Measurements from ENCODE around the gene FAM186B. TPM values are rescaled to one million over a fixed set of nuclear protein-coding genes. Genes with fewer than 3 reads are reported as not detected.

The FAM186B gene
- total RNA-seq, 1 experiment from 2014 or later: 0.18 TPM

- Histone ChIP-seq H3K27me3 (replicated peaks) (no peaks in the 10 kb centered on the region), H3K36me3 (no peaks in the 10 kb centered on the region; the same call in 1 of the 2 replicates), H3K4me3 (no peak overlapping the region), H3K27ac (no peak overlapping the region), H3K4me1 (replicated peaks) (no peaks in the 10 kb centered on the region), H3K9me3 (replicated peaks) (no peaks in the 10 kb centered on the region)
- DNase-seq (ENCODE audit: low read depth in 1 of 2, low spot score in 2 of 2): no peak
These were observed 21.9 kb downstream of the FAM186B start for GRCh38 chr12:49583366-49584094.

GRCh38 chr12:49582850-49583249 is 22.6 kb downstream of the FAM186B start:
- Histone ChIP-seq H3K36me3 (no peaks in the 10 kb centered on the region; the same call in 1 of the 2 replicates), H3K9me3 (replicated peaks) (no peaks in the 10 kb centered on the region), H3K4me3 (no peak overlapping the region), H3K27ac (no peak overlapping the region), H3K27me3 (replicated peaks) (no peaks in the 10 kb centered on the region), H3K4me1 (replicated peaks) (no peaks in the 10 kb centered on the region)
- no peak for DNase-seq (ENCODE audit: low read depth in 1 of 2, low spot score in 2 of 2)

GRCh38 chr12:49582201-49582600 is 23.2 kb downstream of the FAM186B start:
- no peak overlapping the region for H3K4me3 ChIP-seq
- no peaks in the 10 kb centered on the region; the same call in 1 of the 2 replicates for H3K36me3 ChIP-seq
- no peaks in the 10 kb centered on the region for H3K4me1 ChIP-seq (replicated peaks)
- DNase-seq (ENCODE audit: low read depth in 1 of 2, low spot score in 2 of 2): no peak
- H3K9me3 ChIP-seq (replicated peaks): no peaks in the 10 kb centered on the region
- H3K27me3 ChIP-seq (replicated peaks): no peaks in the 10 kb centered on the region
- no peak overlapping the region for H3K27ac ChIP-seq

- Histone ChIP-seq H3K9me3 (replicated peaks) (no peaks in the 10 kb centered on the region), H3K4me1 (replicated peaks) (no peaks in the 10 kb centered on the region), H3K27ac (no peak overlapping the region), H3K27me3 (replicated peaks) (no peaks in the 10 kb centered on the region), H3K4me3 (no peak overlapping the region), H3K36me3 (no peaks in the 10 kb centered on the region; the same call in 1 of the 2 replicates)
- DNase-seq (ENCODE audit: low read depth in 1 of 2, low spot score in 2 of 2): peak; percentile 74 to 83
These were observed 24.6 kb downstream of the FAM186B start for GRCh38 chr12:49580572-49581535.

GRCh38 chr12:49578471-49579112 is 26.8 kb downstream of the FAM186B start:
- H3K36me3 ChIP-seq: no peaks in the 10 kb centered on the region
- H3K27ac ChIP-seq: no peak overlapping the region
- no peak overlapping the region for H3K4me3 ChIP-seq
- H3K9me3 ChIP-seq (replicated peaks): no peaks in the 10 kb centered on the region
- no peaks in the 10 kb centered on the region for H3K27me3 ChIP-seq (replicated peaks)
- DNase-seq (ENCODE audit: low read depth in 1 of 2, low spot score in 2 of 2): no peak
- no peaks in the 10 kb centered on the region for H3K4me1 ChIP-seq (replicated peaks)

GRCh38 chr12:49577589-49578315 is 27.7 kb downstream of the FAM186B start:
- Histone ChIP-seq H3K27me3 (replicated peaks) (no peaks in the 10 kb centered on the region), H3K4me3 (no peak overlapping the region), H3K9me3 (replicated peaks) (no peaks in the 10 kb centered on the region), H3K27ac (no peak overlapping the region), H3K36me3 (no peaks in the 10 kb centered on the region), H3K4me1 (replicated peaks) (no peaks in the 10 kb centered on the region)
- no peak for DNase-seq (ENCODE audit: low read depth in 1 of 2, low spot score in 2 of 2)

- Histone ChIP-seq H3K9me3 (replicated peaks) (no peaks in the 10 kb centered on the region), H3K36me3 (peaks cover 38% of the 10 kb centered on the region), H3K4me3 (peak overlapping the region; percentile 85), H3K4me1 (replicated peaks) (peaks cover 6% of the 10 kb centered on the region), H3K27me3 (replicated peaks) (no peaks in the 10 kb centered on the region), H3K27ac (no peak overlapping the region)
- no peak for DNase-seq (ENCODE audit: low read depth in 1 of 2, low spot score in 2 of 2)
These were observed 36.8 kb downstream of the FAM186B start for GRCh38 chr12:49568442-49569162.

GRCh38 chr12:49567611-49568441 is 37.6 kb downstream of the FAM186B start, which contains the start of gene MCRS1:
TSS of gene MCRS1 (minus strand) at chr12:49568142. CDS start at chr12:49566731, 1,411 bp downstream.
- H3K36me3 ChIP-seq: peaks cover 46% of the 10 kb centered on the region
- H3K9me3 ChIP-seq (replicated peaks): no peaks in the 10 kb centered on the region
- H3K27me3 ChIP-seq (replicated peaks): no peaks in the 10 kb centered on the region
- peak within 1 kb of the TSS; percentile 93 for H3K27ac ChIP-seq
- H3K4me1 ChIP-seq (replicated peaks): peaks cover 6% of the 10 kb centered on the region
- H3K4me3 ChIP-seq: peak within 1 kb of the TSS; percentile 85
- DNase-seq (ENCODE audit: low read depth in 1 of 2, low spot score in 2 of 2): peak; percentile 90 to 95

- peak overlapping the region; percentile 93 for H3K27ac ChIP-seq
- peak overlapping the region; percentile 85 for H3K4me3 ChIP-seq
- H3K27me3 ChIP-seq (replicated peaks): no peaks in the 10 kb centered on the region
- H3K36me3 ChIP-seq: peaks cover 51% of the 10 kb centered on the region
- H3K4me1 ChIP-seq (replicated peaks): peaks cover 6% of the 10 kb centered on the region
- H3K9me3 ChIP-seq (replicated peaks): no peaks in the 10 kb centered on the region
- DNase-seq (ENCODE audit: low read depth in 1 of 2, low spot score in 2 of 2): no peak
These were observed 38.2 kb downstream of the FAM186B start for GRCh38 chr12:49567302-49567610.

GRCh38 chr12:49566361-49566760 is 39.1 kb downstream of the FAM186B start:
- H3K4me3 ChIP-seq: no peak overlapping the region
- DNase-seq (ENCODE audit: low read depth in 1 of 2, low spot score in 2 of 2): no peak
- no peaks in the 10 kb centered on the region for H3K27me3 ChIP-seq (replicated peaks)
- peaks cover 60% of the 10 kb centered on the region for H3K36me3 ChIP-seq
- no peak overlapping the region for H3K27ac ChIP-seq
- H3K9me3 ChIP-seq (replicated peaks): no peaks in the 10 kb centered on the region
- H3K4me1 ChIP-seq (replicated peaks): peaks cover 6% of the 10 kb centered on the region

GRCh38 chr12:49565406-49566265 is 39.8 kb downstream of the FAM186B start:
- no peak overlapping the region for H3K27ac ChIP-seq
- H3K4me1 ChIP-seq (replicated peaks): peaks cover 6% of the 10 kb centered on the region
- no peaks in the 10 kb centered on the region for H3K9me3 ChIP-seq (replicated peaks)
- H3K4me3 ChIP-seq: no peak overlapping the region
- no peak for DNase-seq (ENCODE audit: low read depth in 1 of 2, low spot score in 2 of 2)
- no peaks in the 10 kb centered on the region for H3K27me3 ChIP-seq (replicated peaks)
- peaks cover 68% of the 10 kb centered on the region for H3K36me3 ChIP-seq
